GM19238 (cell line): ENCODE results near the gene SEMA6D.
"Not testable (repeated sequence)": the region's sequence is repeated elsewhere in the genome, so short reads cannot be mapped to it uniquely, and the experiment has no call there.

ENCODE experiments used
- DNase-seq: peaks from one replicate; pipeline ENCODE4 v3.0.0; 2011; ENCODE audit warnings: low spot score; ENCODE audit not compliant: insufficient read length

Gene SEMA6D

DNA sequence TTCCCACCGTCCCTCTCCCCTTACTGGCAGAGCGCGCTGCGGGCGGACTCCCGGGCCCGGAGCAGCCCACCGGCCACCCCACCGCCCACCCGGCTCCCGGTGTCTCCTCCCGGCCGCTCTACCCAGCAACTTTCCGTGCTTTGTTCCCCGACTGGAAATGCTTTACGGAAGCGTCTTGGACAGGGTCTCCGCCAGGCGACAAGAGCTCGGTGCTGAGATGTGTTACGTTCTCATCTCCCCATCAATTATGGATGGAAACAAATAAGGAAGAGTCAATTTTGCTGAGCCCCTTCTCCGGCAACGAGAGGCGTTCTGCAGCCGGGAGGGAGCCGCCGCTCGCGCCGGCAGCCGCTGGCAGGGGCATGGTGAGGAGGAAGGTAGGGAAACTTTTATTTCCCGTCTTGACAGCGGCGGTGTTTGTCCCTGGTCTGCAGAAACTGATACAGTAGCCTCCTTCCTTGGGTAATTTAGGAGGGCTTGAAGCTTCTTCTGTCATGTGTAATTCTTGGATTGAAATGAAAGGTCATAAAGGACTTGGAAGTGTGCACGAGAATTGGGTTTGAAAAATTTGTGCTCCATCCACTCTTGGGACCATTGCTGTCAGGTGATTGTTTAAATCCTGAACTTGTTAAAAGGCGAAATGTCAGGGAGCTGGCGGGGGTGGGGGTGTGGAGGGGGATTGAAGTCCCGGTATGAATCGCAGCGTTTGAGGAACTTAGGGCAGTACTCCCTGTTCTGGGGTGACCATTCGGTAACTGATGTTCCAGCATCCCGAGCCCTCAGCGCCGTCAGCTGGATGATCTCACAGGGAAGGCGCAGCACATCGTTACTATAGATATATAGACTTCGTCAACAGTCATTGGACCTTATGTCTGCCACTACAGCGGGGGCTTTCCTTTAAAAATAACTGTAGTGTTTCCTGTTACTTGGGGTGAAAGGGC lies 1.5 kb downstream of the SEMA6D start:
- DNase-seq = no peak

DNA sequence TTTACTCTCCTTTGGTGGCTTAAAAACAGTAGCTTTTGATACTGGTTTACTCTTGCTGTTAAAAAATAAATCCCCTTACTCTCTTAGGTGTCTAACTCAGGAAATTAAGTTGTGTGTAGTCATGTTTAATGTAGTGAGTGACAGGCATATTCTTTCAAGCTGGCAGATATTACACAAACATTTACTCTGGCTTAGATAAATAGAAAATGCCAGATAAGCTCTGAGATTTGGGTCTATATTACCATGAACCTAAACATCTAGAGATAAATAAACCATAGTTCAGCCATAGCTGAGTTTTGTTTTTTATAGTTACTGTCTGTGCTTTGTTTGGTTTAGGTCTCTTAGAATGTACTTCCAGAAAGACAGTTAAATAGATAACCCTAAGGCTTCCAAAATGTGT lies 2.4 kb downstream of the SEMA6D start:
- DNase-seq = no peak

DNA sequence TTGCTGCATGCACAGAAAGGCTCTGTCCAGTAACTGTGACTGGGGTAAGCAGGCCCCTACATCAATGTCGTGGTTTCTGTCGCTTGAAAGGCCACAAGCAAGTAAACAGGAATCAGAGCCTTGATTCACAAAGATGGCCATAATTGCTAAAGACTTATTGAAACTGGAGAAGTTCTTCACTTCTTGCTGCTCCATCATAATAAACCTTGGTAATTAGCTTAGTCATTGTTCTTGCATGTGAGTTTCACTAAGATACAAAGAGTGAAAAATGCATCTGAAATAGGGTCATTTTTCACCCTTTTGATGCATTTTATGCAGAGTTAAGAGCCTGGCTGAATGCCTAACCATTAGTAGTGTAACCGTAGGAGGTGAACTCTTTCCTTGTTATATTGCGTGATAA lies 3.2 kb downstream of the SEMA6D start:
- DNase-seq = no peak

DNA sequence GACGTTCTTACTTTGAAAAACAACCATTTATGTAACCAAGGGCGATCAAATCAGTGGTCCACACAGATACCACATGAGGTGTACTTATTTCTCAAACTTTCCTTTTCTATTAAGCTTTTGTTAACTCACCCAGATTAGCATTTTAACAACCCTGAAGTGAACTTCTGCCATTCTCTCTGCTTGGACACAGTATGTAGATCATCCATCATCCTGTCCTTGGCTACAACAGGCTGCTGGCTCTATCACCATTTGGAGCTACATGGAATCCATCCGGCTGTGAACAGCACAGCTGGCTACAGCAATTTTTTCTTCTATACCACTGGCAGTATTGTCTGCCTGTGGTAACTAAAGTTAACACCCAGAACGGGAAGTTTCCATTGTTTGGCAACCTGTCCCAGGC lies 4.4 kb downstream of the SEMA6D start:
- no peak for DNase-seq

DNA sequence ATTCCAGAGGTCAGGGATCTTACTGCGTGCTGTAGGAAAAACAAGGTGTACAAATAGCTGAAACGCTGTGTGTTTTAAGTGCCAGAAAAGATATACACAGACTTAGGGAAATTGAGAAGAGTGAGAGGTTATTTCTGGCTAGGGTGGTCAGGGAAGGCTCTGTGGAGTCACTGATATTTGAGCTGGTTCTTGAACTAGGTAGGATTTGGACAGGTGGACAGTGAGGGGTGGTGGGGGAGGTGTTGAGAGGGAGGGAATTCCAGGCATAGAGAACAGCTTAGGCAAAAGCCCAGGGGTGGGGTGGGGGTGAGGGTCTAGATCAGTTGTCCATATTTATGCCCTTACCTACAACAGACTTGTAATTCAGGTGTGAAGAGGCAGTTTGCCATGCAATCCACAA lies 7.0 kb downstream of the SEMA6D start:
- no peak for DNase-seq

DNA sequence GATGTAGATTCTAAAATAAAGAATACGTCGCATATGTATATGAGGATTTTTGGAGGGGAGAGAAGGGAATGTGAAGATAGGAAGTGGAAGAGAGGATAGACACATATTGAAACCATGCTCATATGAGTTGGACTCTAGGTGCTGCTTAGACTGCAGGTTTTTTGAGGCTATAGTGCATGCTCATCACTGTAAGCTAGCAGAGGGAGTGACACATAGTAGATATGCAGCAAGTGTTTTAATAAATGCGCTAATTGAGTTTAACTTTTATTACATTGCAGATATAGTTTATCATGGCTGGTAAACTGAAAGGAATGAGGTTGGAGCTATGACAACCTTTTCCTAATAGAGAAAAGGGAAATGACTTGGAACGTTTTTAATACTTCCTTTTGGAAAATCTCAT lies 7.7 kb downstream of the SEMA6D start:
- DNase-seq = no peak

DNA sequence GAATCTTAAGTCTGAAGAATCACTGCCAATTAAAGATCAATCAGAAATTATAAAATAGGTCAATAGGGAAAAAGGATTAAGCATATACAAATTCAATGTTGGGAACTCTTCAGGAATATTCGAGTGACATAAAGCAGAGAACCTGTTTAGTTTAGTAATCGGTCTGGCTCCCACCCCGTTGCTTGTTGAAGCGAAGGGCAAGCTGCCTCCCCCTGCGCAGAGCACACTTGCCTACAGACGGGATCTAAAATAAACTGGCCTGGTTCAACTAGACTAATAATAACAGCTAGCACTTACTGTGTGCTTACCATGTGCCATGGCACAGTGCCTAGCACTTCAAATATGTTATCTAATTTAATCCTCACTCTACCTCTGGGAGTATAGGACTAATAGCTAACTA lies 8.6 kb downstream of the SEMA6D start:
- no peak for DNase-seq

DNA sequence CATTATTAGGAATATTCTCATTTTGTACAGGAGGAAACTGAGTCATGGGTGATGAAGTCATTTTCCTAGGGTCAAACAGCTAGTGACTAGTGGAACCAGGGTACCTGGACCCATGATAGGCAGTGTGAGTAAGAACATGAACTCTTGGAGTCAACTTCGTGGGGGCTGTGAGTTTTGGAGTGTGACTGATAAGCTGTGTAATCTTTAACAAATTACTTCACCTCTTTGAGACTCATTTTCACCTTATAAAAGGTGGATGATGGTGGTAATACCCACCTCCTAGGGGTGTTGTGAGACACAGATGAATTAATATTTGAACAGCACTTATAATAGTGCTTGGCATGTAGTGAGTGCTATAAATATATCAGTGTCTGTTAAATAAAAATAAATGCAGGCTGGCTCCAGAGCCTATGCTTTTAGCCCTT lies 9.1 kb downstream of the SEMA6D start:
- no peak for DNase-seq

DNA sequence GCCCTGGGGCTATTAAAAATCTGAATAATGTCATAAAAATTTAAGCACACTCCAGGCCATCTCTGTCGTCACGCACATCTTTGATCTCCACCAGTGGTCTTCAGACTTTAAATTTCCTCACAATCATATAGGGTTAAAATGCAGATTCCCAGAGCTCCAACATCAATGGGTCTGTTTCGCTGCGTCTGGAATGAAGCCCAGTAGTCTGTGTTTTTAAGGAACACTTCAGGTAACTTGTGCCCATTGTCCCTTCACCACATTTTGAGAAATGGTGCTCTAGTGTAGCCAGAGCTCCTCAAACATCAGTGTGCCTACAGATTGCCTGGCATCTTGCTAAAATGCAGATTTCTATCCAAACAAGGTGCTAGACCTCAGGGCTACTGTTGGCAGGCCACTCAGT lies 9.8 kb downstream of the SEMA6D start:
- no peak for DNase-seq

DNA sequence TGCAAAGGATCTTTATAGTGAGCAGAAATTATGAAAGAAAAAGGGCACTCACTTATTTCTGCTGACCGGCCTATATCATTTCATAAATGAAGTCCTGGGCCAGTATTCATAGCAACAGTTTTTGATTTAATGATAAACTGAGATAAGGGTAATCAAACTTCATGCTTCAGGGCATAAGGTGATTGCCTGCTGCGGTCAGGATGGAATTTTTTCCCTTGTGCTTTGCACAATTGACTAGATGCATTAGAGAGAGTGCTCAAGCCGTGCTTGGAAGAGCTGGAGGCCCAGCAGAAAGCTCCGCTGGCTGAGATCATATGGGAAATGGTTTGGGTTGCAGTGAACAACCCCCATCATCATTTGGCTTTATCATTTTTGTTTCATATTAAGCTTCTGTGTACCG lies 10.4 kb downstream of the SEMA6D start:
- DNase-seq = no peak

DNA sequence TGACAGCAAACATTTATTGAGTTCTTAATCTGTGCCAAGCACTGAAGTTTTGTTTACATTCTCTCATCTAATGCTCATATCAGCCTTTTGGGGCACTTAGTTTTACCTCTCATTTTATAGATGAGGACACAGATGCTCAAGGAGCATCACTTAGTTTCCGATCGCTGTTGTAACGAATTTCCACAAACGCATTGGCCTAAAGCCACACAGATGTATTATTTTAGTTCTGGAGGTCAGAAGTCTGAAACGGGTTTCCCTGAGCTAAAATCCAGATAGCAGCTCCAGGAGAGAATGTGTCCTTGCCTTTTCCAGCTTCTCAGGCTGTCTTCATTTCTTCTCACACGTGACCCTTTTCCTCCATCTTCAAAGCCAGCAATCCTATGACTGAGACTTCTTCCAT lies 11.1 kb downstream of the SEMA6D start:
- no peak for DNase-seq

DNA sequence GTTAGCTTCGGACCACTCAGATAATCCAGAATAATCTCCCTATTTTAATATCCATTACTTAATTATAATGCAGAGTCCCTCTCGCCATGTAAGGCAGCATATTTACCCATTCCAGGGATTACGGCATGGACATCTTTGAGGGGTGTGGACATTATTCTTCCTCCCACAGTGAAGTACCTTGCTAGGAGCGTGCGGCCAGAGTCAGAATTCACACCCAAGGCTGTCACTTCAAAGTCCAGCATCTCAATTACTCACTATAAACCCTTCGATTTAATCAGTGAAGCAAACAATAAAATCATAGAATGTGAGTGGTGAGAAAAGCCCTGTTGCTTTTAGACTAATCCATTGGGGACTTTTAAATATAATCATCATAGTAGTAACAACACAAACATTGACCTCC lies 11.6 kb downstream of the SEMA6D start:
- no peak for DNase-seq

DNA sequence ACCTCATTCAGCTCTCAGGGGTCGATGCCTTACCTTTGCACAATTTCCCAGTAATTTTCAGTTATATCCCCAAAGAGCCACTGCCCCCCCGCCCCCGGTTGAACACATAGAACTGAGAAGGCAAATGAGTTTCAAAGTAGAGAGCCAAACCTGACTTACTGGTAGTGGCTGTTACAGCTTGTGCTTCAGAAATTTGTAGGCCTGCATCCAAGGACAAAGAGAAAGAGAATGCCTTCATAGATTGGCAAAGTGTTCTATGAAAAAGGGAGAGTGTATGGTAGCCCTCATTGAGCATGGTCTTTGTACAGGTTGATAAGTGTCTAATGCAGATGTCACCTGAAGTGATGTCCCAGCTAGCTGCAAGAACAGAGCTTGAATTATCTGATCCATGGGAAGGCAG lies 13.9 kb downstream of the SEMA6D start:
- DNase-seq = no peak

DNA sequence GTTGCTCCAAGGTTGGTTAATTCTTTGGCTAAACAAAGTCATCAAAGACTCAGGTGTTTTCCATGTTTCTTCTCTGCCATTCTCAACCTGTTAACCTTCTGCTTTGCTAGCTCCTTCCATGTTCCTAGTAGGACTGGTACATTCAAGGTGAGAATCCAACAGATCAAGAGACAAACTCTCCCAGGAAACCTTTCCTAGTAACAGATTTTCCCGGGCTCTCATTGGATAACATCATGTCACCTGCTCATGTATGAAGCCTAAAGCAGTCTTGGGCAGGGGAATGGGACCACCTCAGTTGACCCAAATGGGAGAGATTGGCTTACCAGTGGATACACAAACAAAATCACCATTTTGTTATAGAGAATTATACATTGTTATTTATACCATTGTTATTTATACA lies 14.9 kb downstream of the SEMA6D start:
- DNase-seq = no peak

DNA sequence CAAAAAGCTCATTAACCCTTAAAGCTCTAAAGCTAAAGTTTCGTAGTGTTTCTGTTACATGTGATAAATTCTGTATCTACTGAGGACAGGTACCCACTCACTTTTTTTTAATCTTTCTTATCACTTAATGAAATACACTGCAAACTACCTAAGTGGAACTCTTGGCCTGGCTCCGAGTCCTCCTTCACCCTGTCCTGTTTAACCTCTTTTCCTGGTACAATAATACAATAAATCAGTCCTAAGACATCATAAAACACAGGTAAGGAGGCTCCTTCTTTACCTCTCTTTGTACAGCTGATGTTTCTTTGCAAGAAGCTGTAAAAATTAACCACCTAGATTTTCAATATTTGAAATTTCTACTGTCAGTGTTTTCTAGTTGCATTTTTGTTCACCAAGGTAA lies 15.8 kb downstream of the SEMA6D start:
- no peak for DNase-seq

DNA sequence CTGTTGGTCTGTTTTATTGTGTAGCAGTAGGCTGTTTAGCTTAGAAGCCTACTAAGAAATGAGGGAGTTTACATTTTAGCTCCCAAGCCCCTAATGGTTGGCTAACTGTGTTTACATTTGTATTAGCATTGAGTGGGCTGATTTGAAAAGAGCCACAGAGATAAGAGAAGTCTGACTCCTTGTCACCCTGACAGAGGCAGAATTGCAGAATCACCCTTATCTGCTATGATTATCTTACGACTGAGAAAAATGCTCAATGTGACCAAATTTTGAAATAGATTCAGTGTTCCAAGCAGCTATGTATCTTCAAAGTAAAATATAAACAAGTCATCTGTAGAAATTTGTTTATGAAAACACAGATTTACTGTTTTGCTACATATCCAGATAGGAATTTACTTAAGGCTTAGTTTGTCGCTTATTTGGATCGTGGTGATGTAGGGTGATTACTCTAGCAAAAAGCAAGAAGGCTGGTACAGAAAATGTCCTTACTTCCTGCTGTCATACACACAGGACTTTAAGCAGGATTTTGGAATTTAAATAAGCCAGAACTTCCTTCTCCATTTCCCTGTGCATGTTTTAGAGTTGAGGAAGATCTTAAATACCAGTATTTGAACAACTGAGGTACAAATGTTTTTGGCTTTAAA lies 19.0 kb downstream of the SEMA6D start:
- DNase-seq = no peak

DNA sequence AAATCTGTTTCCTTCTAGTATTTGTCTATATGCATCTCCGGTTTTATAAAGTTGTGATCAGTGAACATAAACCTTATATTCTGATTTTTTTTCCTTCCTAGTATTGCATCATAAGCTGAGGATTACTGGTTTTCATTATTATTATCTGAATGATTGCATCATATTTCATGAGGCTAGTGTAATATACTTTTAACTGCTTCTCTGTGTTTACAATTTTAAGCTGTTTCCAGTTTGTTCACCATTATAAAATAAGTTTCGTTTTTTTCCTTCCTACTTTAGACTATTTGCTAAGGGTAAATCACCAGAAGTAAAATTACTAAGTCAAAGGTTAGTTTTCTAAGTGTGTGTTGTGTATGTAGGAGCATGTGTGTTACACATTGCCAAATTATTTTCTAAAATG lies 20.2 kb downstream of the SEMA6D start:
- no peak for DNase-seq

DNA sequence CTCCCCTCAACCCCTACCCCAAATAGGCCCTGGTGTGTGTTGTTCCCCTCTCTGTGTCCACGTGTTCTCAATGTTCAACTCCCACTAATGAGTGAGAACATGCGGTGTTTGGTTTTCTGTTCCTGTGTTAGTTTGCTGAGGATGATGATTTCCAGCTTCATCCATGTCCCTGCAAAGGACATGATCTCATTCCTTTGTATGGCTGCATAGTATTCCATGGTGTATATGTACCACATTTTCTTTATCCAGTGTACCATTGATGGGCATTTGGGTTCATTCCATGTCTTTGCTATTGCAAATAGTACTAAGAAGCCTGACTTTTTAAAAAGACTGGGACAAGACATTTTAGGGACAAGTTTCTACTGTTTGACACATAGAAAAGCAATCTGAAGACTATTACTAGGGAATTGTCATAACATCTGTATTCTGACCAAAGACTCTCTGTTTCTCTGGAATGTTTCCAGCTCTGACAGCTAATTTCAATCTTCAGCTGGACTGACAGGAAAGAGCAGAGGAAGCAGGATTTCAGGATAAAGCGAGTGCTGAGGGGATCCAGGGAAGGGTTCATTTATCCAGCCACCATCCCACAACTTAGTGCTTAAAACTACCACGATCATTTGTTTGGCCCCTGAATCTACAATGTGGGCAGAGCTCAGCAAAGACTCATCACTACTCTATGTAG lies 21.0 kb downstream of the SEMA6D start:
- not testable (repeated sequence) for DNase-seq

DNA sequence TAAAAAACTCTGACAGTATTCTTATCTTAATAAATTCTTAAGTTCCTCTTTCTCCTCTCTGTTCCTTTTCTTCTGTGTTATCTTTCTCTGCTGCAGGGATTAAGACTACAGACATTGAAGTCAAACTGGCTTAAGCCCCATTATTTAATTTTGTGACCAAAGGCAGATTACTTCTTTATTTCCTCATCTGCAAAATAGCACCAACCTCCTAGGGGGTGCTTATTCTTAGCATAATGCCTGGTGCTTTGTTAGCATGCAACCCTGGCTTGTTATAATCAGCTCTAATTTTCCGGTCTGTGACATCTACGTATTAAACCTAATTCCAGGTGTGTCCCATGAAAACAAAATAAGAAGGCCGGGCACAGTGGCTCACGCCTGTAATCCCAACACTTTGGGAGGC lies 23.8 kb downstream of the SEMA6D start:
- no peak for DNase-seq

DNA sequence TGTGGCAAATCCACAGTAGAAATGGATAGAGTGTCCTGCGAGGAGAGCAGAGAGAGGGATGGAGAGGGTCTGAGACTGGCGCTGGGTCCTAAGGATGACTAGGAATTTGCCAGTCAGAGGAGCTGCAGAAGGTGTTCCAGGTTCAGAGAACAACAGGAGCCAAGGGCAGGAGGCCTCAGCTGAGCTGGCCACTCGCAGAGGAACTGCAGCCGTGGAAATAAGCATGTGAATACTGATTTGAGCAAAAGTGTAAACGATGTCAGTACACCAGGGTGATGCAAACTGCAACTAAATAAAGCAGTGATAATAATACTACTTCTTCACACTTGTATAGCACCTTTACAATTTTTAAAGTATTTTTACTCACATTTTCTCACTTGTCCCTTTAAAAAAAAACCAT lies 24.6 kb downstream of the SEMA6D start:
- no peak for DNase-seq

DNA sequence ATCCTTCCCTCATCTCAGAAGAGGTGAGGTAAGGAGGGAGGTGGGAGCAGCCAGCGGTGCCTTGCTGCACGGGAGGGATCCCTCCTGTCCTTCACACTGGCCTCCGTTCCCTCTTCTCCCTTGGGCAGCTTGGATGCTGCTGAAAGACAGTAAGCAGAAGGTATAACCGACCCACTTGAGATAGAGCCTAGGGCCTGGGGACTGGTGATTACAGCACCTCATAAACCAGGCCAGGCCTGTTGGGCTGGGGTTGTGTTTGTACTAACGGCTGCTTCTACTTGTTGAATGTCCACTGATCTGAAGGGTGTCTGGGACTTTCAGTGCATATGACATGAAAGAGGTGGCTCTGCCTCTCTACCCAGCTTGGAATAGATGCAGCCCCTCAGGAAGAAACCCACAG lies 25.0 kb downstream of the SEMA6D start:
- DNase-seq = no peak

DNA sequence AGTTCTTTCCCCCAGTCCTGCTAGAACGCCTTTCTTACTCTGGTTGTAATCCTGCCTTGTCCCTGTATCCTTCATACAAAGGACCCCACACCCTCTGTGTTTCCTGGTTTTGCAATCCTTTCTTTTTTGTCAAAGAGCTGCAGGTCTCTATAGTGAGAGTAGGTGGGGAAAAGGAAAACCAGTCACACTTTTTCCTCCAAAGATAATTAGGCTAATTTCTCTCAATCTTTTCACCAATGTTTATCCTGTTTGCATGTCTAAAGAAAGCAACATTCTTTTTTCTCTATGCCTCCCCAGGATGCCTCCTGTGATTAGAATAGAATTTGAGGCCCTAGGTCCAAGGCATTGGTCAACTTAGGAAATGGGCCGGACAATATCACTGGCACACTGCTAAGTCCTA lies 25.4 kb downstream of the SEMA6D start:
- DNase-seq = no peak
